Tibial artery (tissue), 4 donors: ENCODE results near the gene SLC4A8.

Experiments used
- DNase-seq, 2 donors: peaks; one replicate each; pipeline ENCODE4 v3.0.0-alpha.2; 2019
- H3K27ac ChIP-seq, 2 donors: fragments of 200-600 bp; sonication (generic) in 1 of 2; 1 replicate in 1 of 2; 2 replicates in 1 of 2; pipeline ENCODE4 v1.5.1; 2018 to 2019; ENCODE audit warnings: mild to moderate bottlenecking in 1 of 2
- H3K27me3 ChIP-seq, 2 donors: fragments of 200-600 bp; sonication (generic) in 1 of 2; one replicate each; pipeline versions ENCODE4 v1.5.1 to v1.6.0; 2016 to 2019
- H3K36me3 ChIP-seq, 3 donors: fragments of 200-600 bp; sonication (generic) in 2 of 3; one replicate each; pipeline ENCODE4 v1.5.1; 2016 to 2019; ENCODE audit warnings: mild to moderate bottlenecking in 2 of 3
- H3K4me1 ChIP-seq, 4 donors: fragments of 200-600 bp; sonication (generic) in 2 of 4; 1 replicate in 3 of 4; 2 replicates in 1 of 4; pipeline ENCODE4 v1.5.1; 2016 to 2019
- H3K4me3 ChIP-seq, 2 donors: fragments of 200-600 bp; sonication (generic) in 1 of 2; 1 replicate in 1 of 2; 2 replicates in 1 of 2; pipeline ENCODE4 v1.5.1; 2018 to 2019; ENCODE audit warnings: mild to moderate bottlenecking in 2 of 2
- H3K9me3 ChIP-seq, 3 donors: fragments of 200-600 bp; sonication (generic) in 1 of 3; one replicate each; pipeline ENCODE4 v1.5.1; 2016 to 2019
- CTCF ChIP-seq, 2 experiments: fragments of 200-600 bp in 1 of 2; fragments of 450-650 bp in 1 of 2; IDR thresholded peaks; one replicate each; pipeline ENCODE4 v1.5.1; 2017 to 2019; ENCODE audit warnings: antibody characterized with exemption in 2 of 2, mild to moderate bottlenecking in 1 of 2, moderate library complexity in 1 of 2
- intact Hi-C: fragments of 100-400 bp; cut with DNase I; formaldehyde crosslinking; loops from one replicate; pipeline ENCODE4 v1.15.0; 2023; ENCODE audit warnings: low total_unique reads

Gene SLC4A8

GRCh38 chr12:51405801-51406207 lies 18.8 kb upstream of the SLC4A8 start:
- Histone ChIP-seq H3K36me3 (no peaks in the 10 kb centered on the region), H3K4me1 (no peaks in the 10 kb centered on the region), H3K4me3 (no peak overlapping the region), H3K9me3 (no peaks in the 10 kb centered on the region), H3K27ac (no peak overlapping the region), H3K27me3 (peaks cover 0 to 12% of the 10 kb centered on the region in 2 donors)
- no peak for DNase-seq
- intact Hi-C loops: no loop called here
- TF ChIP-seq CTCF (IDR thresholded peaks at IDR 0.05): no peak

- DNase-seq: no peak
- no peak overlapping the region for H3K4me3 ChIP-seq
- no peaks in the 10 kb centered on the region for H3K4me1 ChIP-seq
- H3K27me3 ChIP-seq: peaks cover 0 to 8% of the 10 kb centered on the region in 2 donors
- H3K36me3 ChIP-seq: no peaks in the 10 kb centered on the region
- TF ChIP-seq CTCF (IDR thresholded peaks at IDR 0.05): no peak
- intact Hi-C loops: no loop called here
- H3K27ac ChIP-seq: no peak overlapping the region
- H3K9me3 ChIP-seq: no peaks in the 10 kb centered on the region
Observed at GRCh38 chr12:51406290-51406689, 18.3 kb upstream of the SLC4A8 start.

GRCh38 chr12:51406859-51407258 lies 17.8 kb upstream of the SLC4A8 start:
- H3K9me3 ChIP-seq: no peaks in the 10 kb centered on the region
- intact Hi-C loops: no loop called here
- TF ChIP-seq CTCF (IDR thresholded peaks at IDR 0.05): no peak
- H3K27me3 ChIP-seq: peaks cover 0 to 6% of the 10 kb centered on the region in 2 donors
- no peaks in the 10 kb centered on the region for H3K4me1 ChIP-seq
- H3K27ac ChIP-seq: no peak overlapping the region
- no peaks in the 10 kb centered on the region for H3K36me3 ChIP-seq
- no peak overlapping the region for H3K4me3 ChIP-seq
- no peak for DNase-seq

- Histone ChIP-seq H3K9me3 (no peaks in the 10 kb centered on the region), H3K27me3 (peaks cover 0 to 3% of the 10 kb centered on the region in 2 donors), H3K4me3 (no peak overlapping the region), H3K36me3 (no peaks in the 10 kb centered on the region), H3K4me1 (no peaks in the 10 kb centered on the region), H3K27ac (no peak overlapping the region)
- intact Hi-C loops: no loop called here
- no peak for TF ChIP-seq CTCF (IDR thresholded peaks at IDR 0.05)
- DNase-seq: no peak
Observed at GRCh38 chr12:51407604-51408003, 17.0 kb upstream of the SLC4A8 start.

- intact Hi-C loops: no loop called here
- Histone ChIP-seq H3K27me3 (peaks cover 0 to 3% of the 10 kb centered on the region in 2 donors), H3K4me3 (no peak overlapping the region), H3K9me3 (no peaks in the 10 kb centered on the region), H3K27ac (no peak overlapping the region), H3K4me1 (no peaks in the 10 kb centered on the region), H3K36me3 (no peaks in the 10 kb centered on the region)
- TF ChIP-seq CTCF (IDR thresholded peaks at IDR 0.05): no peak
- DNase-seq: no peak
Observed at GRCh38 chr12:51409846-51410245, 14.8 kb upstream of the SLC4A8 start.

GRCh38 chr12:51413149-51413548 lies 11.5 kb upstream of the SLC4A8 start:
- Histone ChIP-seq H3K36me3 (no peaks in the 10 kb centered on the region), H3K9me3 (no peaks in the 10 kb centered on the region), H3K27me3 (peaks cover 0 to 3% of the 10 kb centered on the region in 2 donors), H3K27ac (no peak overlapping the region), H3K4me3 (no peak overlapping the region), H3K4me1 (no peaks in the 10 kb centered on the region)
- intact Hi-C loops: no loop called here
- no peak for DNase-seq
- no peak for TF ChIP-seq CTCF (IDR thresholded peaks at IDR 0.05)
